Measurements from ENCODE around the gene FSTL4.

DNA sequence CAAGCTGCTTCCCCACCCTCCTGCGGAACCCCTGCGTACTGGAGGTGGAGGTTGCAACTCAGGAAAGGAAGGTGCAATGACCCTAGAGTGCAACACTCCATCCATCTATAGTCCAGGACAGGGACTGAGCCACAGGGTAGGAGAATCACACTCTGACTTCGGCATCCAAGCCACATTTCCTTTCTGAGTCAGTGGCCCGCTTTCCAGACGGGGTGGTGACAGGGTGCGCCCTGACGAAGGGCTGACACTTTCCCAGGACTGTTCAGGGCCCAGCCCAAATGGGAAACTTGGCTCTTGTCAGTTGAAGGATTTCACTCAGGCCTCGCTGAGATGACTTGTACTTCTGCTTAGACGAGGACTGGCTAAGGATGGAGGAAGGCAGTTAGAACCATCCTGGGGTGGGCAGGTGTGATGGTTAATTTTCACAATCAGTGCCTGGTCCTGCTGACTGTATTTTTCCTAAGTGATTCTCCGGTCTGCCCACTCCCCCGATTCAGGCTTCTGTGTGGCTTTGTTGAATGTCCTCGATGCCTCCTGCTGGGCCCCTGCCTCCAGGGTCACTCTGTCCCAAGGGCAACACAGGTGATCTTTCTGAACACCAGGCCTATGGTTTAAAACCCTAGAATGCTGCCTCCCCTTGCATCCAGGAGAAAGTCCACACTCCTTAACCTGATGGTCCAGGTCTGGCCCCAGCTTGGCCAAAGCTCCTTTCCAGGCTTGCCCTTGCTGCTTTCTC lies 228.1 kb downstream of the FSTL4 start:
- TF ChIP-seq, protein P1, sequence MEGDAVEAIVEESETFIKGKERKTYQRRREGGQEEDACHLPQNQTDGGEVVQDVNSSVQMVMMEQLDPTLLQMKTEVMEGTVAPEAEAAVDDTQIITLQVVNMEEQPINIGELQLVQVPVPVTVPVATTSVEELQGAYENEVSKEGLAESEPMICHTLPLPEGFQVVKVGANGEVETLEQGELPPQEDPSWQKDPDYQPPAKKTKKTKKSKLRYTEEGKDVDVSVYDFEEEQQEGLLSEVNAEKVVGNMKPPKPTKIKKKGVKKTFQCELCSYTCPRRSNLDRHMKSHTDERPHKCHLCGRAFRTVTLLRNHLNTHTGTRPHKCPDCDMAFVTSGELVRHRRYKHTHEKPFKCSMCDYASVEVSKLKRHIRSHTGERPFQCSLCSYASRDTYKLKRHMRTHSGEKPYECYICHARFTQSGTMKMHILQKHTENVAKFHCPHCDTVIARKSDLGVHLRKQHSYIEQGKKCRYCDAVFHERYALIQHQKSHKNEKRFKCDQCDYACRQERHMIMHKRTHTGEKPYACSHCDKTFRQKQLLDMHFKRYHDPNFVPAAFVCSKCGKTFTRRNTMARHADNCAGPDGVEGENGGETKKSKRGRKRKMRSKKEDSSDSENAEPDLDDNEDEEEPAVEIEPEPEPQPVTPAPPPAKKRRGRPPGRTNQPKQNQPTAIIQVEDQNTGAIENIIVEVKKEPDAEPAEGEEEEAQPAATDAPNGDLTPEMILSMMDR (conservative IDR thresholded peaks at IDR 0.05; ENCODE audit: low read length): no peak
- no peak for TF ChIP-seq EZH2phosphoT487 (IDR thresholded peaks at IDR 0.05; ENCODE audit: borderline replicate concordance, low read depth, low read length)
